ENCODE data around the gene WWOX.

DNA sequence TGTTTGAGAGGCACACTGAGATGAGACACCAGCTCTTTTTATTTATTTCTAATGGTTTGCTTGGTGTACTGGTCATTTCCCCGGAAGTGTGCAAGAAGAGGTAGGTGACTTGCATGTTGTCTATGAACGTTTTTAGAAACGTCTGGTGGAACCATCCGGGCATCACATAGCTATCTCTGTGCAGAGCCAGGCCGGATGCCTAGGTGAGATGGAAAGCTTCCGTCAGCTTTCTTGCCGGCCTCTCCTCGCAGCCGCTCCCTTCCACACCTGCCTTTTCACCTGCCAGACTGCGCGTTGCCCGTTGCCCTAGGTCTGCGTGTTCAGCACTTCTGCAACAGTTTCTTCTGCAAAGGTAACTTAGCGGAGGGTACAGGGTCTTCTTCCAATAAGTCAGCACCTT lies 416.0 kb downstream of the WWOX start:
- TF ChIP-seq, protein P1, sequence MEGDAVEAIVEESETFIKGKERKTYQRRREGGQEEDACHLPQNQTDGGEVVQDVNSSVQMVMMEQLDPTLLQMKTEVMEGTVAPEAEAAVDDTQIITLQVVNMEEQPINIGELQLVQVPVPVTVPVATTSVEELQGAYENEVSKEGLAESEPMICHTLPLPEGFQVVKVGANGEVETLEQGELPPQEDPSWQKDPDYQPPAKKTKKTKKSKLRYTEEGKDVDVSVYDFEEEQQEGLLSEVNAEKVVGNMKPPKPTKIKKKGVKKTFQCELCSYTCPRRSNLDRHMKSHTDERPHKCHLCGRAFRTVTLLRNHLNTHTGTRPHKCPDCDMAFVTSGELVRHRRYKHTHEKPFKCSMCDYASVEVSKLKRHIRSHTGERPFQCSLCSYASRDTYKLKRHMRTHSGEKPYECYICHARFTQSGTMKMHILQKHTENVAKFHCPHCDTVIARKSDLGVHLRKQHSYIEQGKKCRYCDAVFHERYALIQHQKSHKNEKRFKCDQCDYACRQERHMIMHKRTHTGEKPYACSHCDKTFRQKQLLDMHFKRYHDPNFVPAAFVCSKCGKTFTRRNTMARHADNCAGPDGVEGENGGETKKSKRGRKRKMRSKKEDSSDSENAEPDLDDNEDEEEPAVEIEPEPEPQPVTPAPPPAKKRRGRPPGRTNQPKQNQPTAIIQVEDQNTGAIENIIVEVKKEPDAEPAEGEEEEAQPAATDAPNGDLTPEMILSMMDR (IDR thresholded peaks at IDR 0.05), result no peak
- no peak for TF ChIP-seq EZH2 (IDR thresholded peaks at IDR 0.05; ENCODE audit: borderline replicate concordance, insufficient read depth, low read depth, low read length, poor library complexity, severe bottlenecking)
